Gastrocnemius medialis (tissue), 4 donors: Measurements from ENCODE around the gene ERCC4. TPM values are rescaled to one million over a fixed set of nuclear protein-coding genes. Genes with fewer than 3 reads are reported as not detected.

Experiments
- ATAC-seq, 2 donors: fragments of 150-250 bp; one replicate each; pipeline ENCODE4 v1.9.1; 2016
- DNase-seq, 2 donors: peaks; one replicate each; pipeline ENCODE4 v3.0.0-alpha.2; 2019
- H3K27ac ChIP-seq, 4 donors: fragments of 200-600 bp; sonication (generic); 1 replicate in 1 of 4; 2 replicates in 3 of 4; pipeline ENCODE4 v1.5.1; 2016 to 2018; ENCODE audit warnings: mild to moderate bottlenecking in 2 of 4, moderate library complexity in 1 of 4
- H3K27me3 ChIP-seq, 3 donors: fragments of 200-600 bp; sonication (generic) in 2 of 3; 1 replicate in 1 of 3; 2 replicates in 2 of 3; pipeline versions ENCODE4 v1.5.1 to v1.6.0; 2016 to 2019; ENCODE audit warnings: mild to moderate bottlenecking in 1 of 3, moderate library complexity in 1 of 3
- H3K36me3 ChIP-seq, 2 donors: fragments of 200-600 bp; sonication (generic) in 1 of 2; one replicate each; pipeline ENCODE4 v1.5.1; 2017 to 2018
- H3K4me1 ChIP-seq, 2 donors: fragments of 200-600 bp; sonication (generic) in 1 of 2; one replicate each; pipeline ENCODE4 v1.5.1; 2016 to 2017; ENCODE audit warnings: mild to moderate bottlenecking in 2 of 2
- H3K4me3 ChIP-seq, 4 donors: fragments of 200-600 bp; sonication (generic) in 3 of 4; 1 replicate in 1 of 4; 2 replicates in 3 of 4; pipeline ENCODE4 v1.5.1; 2016 to 2019; ENCODE audit warnings: mild to moderate bottlenecking in 2 of 4
- H3K9me3 ChIP-seq, 3 donors: fragments of 200-600 bp; sonication (generic) in 2 of 3; 1 replicate in 1 of 3; 2 replicates in 2 of 3; pipeline ENCODE4 v1.5.1; 2016 to 2019
- CTCF ChIP-seq, 5 experiments: fragments of 450-650 bp in 3 of 5; fragments of 200-600 bp in 2 of 5; sonication (generic) in 2 of 5; IDR thresholded peaks in 4 of 5; conservative IDR thresholded peaks in 1 of 5; 1 replicate in 4 of 5; 2 replicates in 1 of 5; pipeline ENCODE4 v1.5.1; 2016 to 2019; ENCODE audit warnings: antibody characterized with exemption in 5 of 5, mild to moderate bottlenecking in 3 of 5, moderate library complexity in 3 of 5
- POLR2A ChIP-seq, 2 donors: fragments of 450-650 bp; IDR thresholded peaks; one replicate each; pipeline ENCODE4 v1.6.1; 2017; ENCODE audit warnings: antibody characterized with exemption in 2 of 2, mild to moderate bottlenecking in 2 of 2, moderate library complexity in 2 of 2
- in situ Hi-C, 4 donors: fragments of 200-750 bp; cut with MboI; loops; one replicate each; pipeline versions ENCODE4 v1.15.0 to v1.8.0; 2017; ENCODE audit warnings: low sequenced_read_pairs in 4 of 4
- intact Hi-C: fragments of 100-400 bp; cut with DNase I; formaldehyde crosslinking; loops from one replicate; pipeline ENCODE4 v1.15.1; 2023; ENCODE audit warnings: low total_unique reads
- total RNA-seq, 4 donors: library from RNA; depleted of rRNA; stranded (reverse); fragments of >200 nt; gene quantifications; one replicate each; pipeline versions ENCODE4 v1.1.0 to v1.2.3, GENCODE V29; 2016

The ERCC4 gene
- total RNA-seq, 4 donors from 2014 or later = 7.1 to 11.5 (median 8.4) TPM

- Histone ChIP-seq H3K4me1 (peaks cover 0 to under 1% of the 10 kb centered on the region in 2 donors), H3K9me3 (no peaks in the 10 kb centered on the region), H3K27ac (no peak overlapping the region), H3K36me3 (peaks cover 0 to 49% of the 10 kb centered on the region in 2 donors), H3K4me3 (no peak overlapping the region), H3K27me3 (no peaks in the 10 kb centered on the region)
- in situ Hi-C loops (loop anchor here in 3 of 4 donors (25.0 kb wide), 2 partner anchors 266 to 591 kb away; no protein-coding TSS in a partner anchor), intact Hi-C loops (no loop called here)
- ATAC-seq (no peak), DNase-seq (no peak)
- no peak for TF ChIP-seq POLR2A (IDR thresholded peaks at IDR 0.05)
- TF ChIP-seq CTCF (IDR thresholded peaks at IDR 0.05 in 4 of 5, conservative IDR thresholded peaks at IDR 0.05 in 1 of 5) = no peak
Measured at GRCh38 chr16:13945744-13946485, 26.0 kb downstream of the ERCC4 start.

- DNase-seq (no peak), ATAC-seq (no peak)
- no peak overlapping the region for H3K4me3 ChIP-seq
- in situ Hi-C loops = loop anchor here in 3 of 4 donors (25.0 kb wide), 2 partner anchors 264 to 589 kb away; no protein-coding TSS in a partner anchor
- no peak for TF ChIP-seq CTCF (IDR thresholded peaks at IDR 0.05 in 4 of 5, conservative IDR thresholded peaks at IDR 0.05 in 1 of 5)
- no peak for TF ChIP-seq POLR2A (IDR thresholded peaks at IDR 0.05)
- peaks cover 0 to 6% of the 10 kb centered on the region in 2 donors for H3K4me1 ChIP-seq
- H3K9me3 ChIP-seq = no peaks in the 10 kb centered on the region
- no peaks in the 10 kb centered on the region for H3K27me3 ChIP-seq
- peaks cover 0 to 49% of the 10 kb centered on the region in 2 donors for H3K36me3 ChIP-seq
- H3K27ac ChIP-seq = no peak overlapping the region
- intact Hi-C loops = no loop called here
Measured at GRCh38 chr16:13948086-13948485, 28.1 kb downstream of the ERCC4 start.

GRCh38 chr16:13950821-13951547, 31.0 kb downstream of the ERCC4 start:
- TF ChIP-seq CTCF (IDR thresholded peaks at IDR 0.05 in 4 of 5, conservative IDR thresholded peaks at IDR 0.05 in 1 of 5) (no peak), POLR2A (IDR thresholded peaks at IDR 0.05) (no peak)
- H3K36me3 ChIP-seq = peaks cover 0 to 32% of the 10 kb centered on the region in 2 donors
- H3K4me1 ChIP-seq = peaks cover 0 to 10% of the 10 kb centered on the region in 2 donors
- no peaks in the 10 kb centered on the region for H3K9me3 ChIP-seq
- no peaks in the 10 kb centered on the region for H3K27me3 ChIP-seq
- DNase-seq (no peak), ATAC-seq (no peak)
- in situ Hi-C loops = no loop called here
- intact Hi-C loops = no loop called here
- no peak overlapping the region for H3K4me3 ChIP-seq
- no peak overlapping the region for H3K27ac ChIP-seq

GRCh38 chr16:13951611-13952010, 31.7 kb downstream of the ERCC4 start:
- intact Hi-C loops = no loop called here
- H3K27me3 ChIP-seq = no peaks in the 10 kb centered on the region
- H3K36me3 ChIP-seq = peaks cover 0 to 26% of the 10 kb centered on the region in 2 donors
- H3K4me1 ChIP-seq = peaks cover 0 to 10% of the 10 kb centered on the region in 2 donors
- H3K4me3 ChIP-seq = no peak overlapping the region
- DNase-seq (no peak), ATAC-seq (no peak)
- H3K27ac ChIP-seq = no peak overlapping the region
- in situ Hi-C loops = no loop called here
- no peaks in the 10 kb centered on the region for H3K9me3 ChIP-seq
- no peak for TF ChIP-seq CTCF (IDR thresholded peaks at IDR 0.05 in 4 of 5, conservative IDR thresholded peaks at IDR 0.05 in 1 of 5)
- TF ChIP-seq POLR2A (IDR thresholded peaks at IDR 0.05) = no peak
